Retina (tissue), 1 donor: ENCODE results near the gene NXPH2.

Source experiments
- DNase-seq: peaks from one replicate; pipeline ENCODE4 v3.0.0-alpha.2; 2016

Gene NXPH2

DNA sequence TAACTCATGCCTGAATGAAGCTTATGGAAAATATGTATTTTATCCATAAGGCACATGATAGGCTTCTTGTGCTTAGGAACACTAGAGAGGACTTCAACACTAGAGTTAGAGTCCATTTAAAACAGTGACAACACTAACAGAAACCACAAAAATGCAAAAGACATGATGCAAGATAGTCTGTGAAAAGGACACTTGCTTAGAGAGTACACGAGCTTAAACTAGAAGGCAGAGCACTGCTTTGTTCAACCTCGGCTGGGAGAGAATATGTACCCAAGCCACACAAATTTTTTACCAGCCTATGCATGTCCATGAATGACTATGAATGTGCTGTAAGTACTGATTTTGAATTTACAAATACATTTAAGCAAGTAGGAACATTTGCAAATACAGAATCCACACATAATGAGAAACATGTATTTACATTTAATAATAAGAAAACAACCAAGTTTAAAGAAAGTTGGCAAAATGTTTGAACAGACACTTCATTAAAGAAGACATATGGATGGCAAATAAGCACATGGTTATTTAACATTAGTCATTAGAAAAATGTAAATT lies 148.0 kb downstream of the NXPH2 start:
- no peak for DNase-seq

DNA sequence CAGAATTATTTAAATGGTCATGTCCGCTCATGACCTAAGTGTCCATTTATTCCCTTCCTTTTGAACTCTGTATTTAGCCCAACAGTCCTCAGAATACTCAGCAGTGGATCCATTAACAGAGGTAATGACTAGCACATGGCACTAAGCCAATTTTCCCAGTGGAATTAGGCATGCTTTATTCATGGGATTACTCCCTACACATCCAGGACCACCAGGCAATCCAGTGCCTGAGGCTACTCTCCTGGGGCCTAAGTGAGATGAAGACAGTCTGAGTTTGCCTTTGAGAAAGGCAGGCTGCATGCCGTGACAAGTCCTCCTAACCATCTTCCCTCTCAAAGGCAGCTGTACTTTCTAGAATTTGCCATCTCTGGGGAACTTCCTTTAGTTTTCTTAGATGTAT lies 150.0 kb downstream of the NXPH2 start:
- DNase-seq, result no peak

DNA sequence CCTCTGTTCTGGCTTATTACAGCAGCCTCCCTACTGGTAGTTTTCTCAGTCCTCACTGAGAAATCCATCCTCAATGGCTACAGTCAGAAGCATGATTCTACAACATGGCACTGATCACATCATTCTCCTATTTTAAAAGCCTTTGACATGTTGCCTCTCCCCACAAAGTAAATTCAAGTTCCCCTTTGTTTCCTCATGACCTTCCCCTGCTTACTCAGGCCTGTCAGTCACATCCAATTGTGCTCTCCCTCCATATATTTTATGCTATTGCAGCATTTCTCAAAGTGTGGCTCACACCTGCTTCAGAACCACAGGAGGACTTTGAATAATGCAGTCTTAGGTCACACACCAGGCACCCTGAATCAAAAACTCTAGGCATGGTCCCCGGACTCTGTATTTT lies 154.0 kb downstream of the NXPH2 start:
- no peak for DNase-seq

DNA sequence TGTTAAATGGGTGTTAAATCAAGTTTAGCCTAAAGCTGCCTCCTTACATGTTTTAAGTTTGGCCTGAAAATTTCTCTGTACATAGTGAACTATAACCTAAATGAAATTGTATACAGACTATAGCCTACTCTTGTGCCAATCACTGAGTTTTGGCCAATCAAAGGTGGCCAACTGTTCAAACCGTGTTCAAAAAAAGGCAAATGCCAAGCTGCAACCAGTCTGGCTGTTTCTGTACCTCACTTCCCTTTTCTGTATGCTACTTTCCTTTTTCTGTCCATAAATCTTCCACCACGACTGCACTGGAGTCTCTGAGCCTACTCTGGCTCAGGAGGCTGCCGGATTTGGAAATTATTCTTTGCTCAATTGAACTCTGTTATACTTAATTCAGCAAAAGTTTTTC lies 157.6 kb downstream of the NXPH2 start:
- no peak for DNase-seq

DNA sequence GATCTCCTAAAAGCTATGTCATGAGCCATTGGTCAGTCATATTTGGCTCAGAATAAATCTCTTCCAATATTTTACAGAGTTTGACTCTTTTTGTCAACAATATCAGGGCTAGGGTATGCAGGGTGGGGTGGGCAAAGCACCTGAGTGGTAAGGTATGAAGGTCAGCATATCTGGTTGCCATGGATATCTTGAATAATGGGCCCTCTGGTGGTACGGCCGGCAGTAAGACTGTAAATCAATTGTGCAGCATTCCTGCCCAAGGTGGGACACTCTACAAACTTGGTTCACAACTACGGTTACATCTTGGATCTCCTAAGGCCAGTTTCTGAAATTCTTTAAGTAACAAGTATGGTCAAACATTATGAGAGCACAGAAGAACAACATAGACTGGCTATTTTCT lies 159.1 kb downstream of the NXPH2 start:
- DNase-seq, result no peak

DNA sequence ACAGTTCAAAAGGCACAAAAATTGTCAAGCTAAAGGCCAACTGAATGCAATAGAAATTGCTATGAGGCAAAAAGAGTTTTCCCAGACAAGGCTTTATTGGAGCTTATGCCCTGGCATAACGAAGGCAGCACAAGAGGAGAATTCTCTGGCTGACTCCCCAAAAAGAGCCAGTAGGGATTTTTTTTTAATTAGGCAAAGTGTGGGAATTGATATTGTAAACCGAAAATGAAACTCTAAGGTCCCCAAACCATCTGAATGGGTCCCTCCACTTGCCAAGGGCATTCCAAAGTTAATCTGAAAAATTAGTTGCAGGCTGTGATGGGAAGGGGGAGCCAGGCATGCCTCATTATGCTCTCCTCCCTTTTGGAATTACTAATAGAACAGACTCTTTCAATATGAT lies 159.8 kb downstream of the NXPH2 start:
- no peak for DNase-seq
